HUDEP-2 (cell line): Measurements from ENCODE around the gene SPIRE1.

ENCODE experiments used
- DNase-seq, 76 experiments: peaks; one replicate each; lab custom pipeline; 2025; ENCODE audit not compliant: unreplicated experiment in 76 of 76; lab: John Stamatoyannopoulos, UW

Gene SPIRE1

GRCh38 chr18:12423820-12424219 lies 234.1 kb downstream of the SPIRE1 start:
- no peak for DNase-seq

- no peak for DNase-seq
Observed at GRCh38 chr18:12423393-12423792, 234.5 kb downstream of the SPIRE1 start.

GRCh38 chr18:12422936-12423335 lies 235.0 kb downstream of the SPIRE1 start:
- DNase-seq: peak in 45 of 76 experiments; percentile 1 to 68 (median 15)

- DNase-seq: no peak
Observed at GRCh38 chr18:12421732-12422131, 236.2 kb downstream of the SPIRE1 start.

DNA sequence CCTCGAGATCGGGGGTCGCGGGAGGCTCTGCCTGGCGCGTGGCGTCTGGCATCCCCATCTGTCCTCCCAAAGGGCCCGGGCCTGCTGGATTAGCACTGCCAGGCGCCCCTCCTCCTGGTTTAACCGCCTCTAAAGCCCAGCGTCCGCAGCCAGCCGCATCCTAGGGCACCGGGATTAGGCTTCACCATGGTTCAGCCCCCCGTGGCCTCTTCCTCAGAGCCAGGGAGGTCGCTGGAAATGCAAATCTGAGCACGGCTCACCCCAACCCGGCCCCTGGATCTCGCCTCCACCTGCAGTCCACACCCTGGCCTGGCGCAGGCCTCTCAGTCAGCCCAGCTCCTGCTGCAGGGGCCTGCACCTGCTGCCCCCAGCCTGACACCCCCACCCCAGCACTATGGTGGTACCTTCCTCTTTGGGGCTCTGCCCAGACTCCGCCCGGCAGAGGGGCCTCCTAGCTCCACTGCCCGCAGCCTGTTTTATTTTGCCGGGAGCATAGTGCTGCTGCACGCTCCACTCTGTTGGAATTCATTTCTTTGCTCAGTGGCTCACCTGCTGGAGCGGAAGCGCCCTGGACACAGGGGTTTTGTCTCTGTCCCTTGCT lies 237.0 kb downstream of the SPIRE1 start:
- no peak for DNase-seq

DNA sequence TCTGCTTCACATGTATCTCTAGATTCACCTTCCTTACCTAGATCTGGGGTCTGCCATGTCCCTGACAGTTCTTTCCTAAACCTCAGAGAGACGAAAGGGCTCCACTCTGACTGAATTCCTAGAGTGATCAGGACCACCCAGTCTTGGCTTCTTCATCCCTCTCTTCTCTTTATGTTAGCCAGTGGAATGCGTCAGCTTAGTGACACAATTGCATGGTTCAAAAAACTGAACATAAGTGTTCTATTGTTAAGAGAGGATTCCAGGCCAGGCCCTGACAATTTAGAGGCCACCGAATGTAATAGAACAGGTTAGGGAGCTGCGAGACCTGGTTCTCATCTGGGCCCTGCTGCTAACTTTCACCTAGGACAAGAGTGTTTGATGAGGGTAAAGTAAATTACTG lies 240.2 kb downstream of the SPIRE1 start:
- no peak for DNase-seq

DNA sequence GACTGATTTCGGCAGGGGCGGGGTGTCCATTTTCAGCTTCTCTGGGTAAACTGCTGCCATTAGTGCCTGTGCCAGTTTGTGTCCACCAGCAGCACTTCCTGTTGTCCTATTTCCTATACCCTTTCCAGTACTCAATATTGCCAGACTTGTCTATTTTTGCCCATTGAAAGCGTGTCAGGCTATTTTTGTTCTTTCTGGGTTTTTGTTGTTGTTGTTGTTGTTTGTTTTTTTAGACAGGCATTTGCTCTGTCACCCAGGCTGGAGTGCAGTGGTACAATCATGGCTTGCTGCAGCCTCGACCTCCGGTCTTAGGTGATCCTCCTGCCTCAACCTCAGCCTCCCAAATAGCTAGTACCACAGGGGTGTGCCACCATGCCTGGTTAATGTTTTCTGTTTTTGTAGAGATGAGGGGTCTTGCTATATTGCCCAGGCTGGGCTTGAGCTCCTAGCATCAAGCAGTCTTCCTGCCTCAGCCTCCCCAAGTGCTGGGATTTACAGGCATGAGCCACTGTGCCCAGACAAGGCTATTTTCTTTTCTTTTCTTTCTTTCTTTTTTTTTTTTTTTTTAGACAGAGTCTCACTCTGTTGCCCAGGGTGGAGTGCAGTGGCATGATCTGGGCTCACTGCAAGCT lies 241.7 kb downstream of the SPIRE1 start:
- no peak for DNase-seq

- DNase-seq: no peak
Observed at GRCh38 chr18:12411456-12411855, 246.5 kb downstream of the SPIRE1 start.

- DNase-seq: peak in 1 of 76 experiments; percentile 22
Observed at GRCh38 chr18:12410747-12411146, 247.2 kb downstream of the SPIRE1 start.

DNA sequence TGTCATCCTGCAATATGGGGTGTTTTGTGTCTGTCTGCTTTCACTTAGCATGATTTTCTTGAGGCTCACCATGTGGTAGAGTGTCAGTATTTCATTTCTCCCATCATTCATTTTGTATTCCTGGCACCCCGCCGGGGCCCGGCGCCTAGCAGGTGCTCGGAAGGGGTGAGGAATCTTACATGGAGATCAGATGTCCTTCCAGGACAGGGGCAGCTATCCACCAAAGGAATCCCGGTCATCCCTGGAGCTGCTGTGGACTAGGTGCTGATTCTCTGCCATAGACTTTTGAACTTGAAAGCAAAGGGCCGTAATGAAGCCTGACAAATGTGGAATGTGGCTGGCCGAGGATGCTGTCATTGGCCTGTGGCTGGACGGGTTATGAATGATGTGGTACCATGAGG lies 247.8 kb downstream of the SPIRE1 start:
- no peak for DNase-seq

DNA sequence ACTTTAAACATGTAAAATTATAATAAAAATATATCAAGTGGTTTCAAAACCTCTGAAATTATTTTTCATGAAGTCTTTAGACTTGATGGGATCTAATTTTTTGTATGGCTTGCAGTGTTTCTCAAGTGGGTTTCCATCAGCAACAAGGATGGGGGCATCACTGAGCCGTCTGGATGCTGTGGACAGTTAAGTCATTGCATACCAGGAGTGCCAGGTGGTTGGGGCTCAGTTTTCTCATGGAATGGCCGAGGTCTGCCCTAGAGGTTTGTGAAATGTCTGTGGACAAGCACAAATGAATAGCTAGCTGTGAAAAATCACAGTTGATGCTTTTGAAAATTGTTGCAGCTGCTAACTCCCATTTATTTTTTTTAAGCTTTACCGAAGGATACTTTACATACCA lies 248.4 kb downstream of the SPIRE1 start:
- DNase-seq: no peak

GRCh38 chr18:12408247-12408869 lies 249.5 kb downstream of the SPIRE1 start:
- peak in 6 of 76 experiments; percentile 21 to 46 (median 41) for DNase-seq

DNA sequence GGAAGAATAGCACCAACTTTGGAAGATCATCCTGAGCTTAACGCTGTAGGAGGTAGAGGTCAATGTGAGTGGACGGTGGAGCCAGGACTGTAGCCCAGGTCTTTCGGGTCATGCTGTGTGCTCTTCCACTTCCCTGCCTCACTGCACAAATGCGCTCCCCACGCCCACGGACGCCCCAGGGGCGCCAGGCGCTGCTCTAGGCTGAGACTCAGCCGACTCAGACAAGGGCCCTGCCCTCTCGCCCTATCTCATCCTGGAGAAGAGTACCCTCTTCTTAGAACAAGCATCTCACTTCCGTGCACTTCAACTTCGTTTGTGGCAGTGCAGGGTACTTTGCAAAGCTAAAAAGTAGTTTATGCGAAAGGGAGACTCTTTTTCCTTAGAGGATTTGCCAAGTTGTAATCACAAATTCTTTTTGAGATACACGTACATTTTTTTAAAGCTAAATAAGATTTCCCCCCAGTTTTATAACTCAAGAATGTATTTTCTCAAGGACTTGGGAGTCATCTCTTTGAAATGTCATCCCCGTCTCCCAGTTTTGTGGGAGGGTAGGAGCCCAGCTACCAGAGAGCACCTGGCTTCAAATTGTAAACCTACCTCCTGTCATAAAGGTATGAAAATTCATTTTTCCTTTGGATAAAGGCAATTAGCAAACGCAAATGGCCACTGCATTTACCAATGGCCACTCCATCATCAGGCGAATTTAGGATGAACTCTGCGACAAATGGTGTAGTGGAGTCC lies 251.4 kb downstream of the SPIRE1 start:
- DNase-seq: peak in 1 of 76 experiments; percentile 1

DNA sequence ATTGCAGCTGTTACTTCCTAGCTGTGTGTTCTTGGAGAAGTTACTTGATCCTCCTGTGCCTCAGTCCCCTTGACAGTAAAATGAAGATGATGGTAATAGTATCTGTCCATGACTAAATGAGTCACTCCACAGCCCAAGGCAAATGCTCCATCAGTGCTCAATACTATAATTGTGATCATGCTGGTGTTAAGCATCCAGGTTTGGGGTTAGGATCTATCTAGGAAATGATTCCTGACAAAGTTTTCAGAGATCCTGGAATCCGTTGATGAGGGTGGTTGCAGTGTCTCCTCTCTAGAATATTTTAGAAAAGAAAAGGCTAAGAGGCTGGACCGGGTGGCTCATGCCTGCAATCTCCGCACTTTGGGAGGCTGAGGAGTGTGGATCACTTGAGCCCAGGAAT lies 252.8 kb downstream of the SPIRE1 start:
- DNase-seq: no peak

GRCh38 chr18:12403601-12404506 lies 254.1 kb downstream of the SPIRE1 start:
- DNase-seq: peak in 2 of 76 experiments; percentile 30 to 39

DNA sequence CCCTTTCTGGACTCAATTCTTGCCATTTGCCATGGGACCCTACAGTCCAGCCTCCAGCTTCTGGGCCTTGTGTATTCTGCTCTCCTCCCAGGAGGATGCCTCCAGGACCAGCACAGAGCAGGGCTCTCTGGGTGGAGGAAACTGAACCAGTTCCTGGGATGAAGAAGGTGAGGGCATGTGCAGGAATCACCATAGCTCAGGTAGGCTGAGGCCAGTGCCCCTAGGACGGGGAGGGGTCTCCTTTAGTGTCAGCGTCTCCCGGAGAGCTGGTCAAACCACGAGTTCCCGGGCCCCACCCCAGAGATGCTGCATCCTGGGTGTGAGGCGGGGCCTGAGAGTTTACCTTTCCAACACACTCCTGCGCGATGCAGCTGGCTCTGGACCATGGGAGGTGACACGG lies 256.0 kb downstream of the SPIRE1 start:
- DNase-seq: no peak

- DNase-seq: no peak
Observed at GRCh38 chr18:12399231-12399630, 258.7 kb downstream of the SPIRE1 start.

DNA sequence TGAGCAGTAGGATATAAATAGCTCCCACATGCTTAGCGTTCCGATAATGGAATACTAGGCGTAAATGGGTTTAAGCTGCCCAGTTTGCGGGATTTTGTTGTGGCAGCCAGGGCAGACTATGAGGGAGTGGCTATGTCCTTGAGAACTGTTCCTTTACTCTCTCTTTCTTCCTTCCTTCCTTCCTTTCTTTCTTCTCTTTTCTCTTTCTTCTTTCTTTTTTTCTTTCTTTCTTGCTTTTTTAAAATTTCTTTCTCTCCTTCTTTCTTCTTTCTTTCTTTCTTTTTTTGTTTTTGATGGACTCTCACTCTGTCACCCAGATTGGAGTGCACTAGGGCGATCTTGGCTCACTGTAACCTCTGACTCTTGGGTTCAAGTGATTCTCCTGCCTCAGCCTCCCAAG lies 259.3 kb downstream of the SPIRE1 start:
- DNase-seq: no peak

DNA sequence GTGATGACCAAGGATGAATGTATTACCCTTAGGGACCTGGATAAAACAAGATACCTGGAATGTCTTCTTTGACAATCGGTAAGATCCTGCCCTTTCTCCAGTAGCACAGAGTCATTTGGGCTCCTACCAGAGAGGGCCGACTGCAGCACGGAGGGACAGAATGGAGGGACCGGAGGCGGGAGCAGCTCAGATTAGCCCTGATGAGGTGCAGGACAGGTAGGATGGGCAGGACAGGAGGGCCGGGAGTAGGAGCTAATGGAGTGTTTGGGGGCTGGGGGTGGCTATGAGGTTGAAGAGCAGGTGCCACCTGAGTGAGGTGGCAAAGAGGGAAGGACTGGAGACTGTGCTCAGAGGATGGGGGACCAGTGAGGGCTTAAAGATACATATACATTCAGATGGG lies 260.1 kb downstream of the SPIRE1 start:
- no peak for DNase-seq

- DNase-seq: no peak
Observed at GRCh38 chr18:12397254-12397653, 260.7 kb downstream of the SPIRE1 start.
